Vagina (tissue), 2 donors: ENCODE data around the gene RFLNA.

Experiments
- POLR2A ChIP-seq, 2 donors: fragments of 450-650 bp; IDR thresholded peaks; one replicate each; pipeline ENCODE4 v1.6.1; 2017; ENCODE audit warnings: antibody characterized with exemption in 2 of 2, mild to moderate bottlenecking in 2 of 2, moderate library complexity in 2 of 2
- TF ChIP-seq, protein P1 (sequence below), 3 experiments: fragments of 450-650 bp in 2 of 3; fragments of 200-600 bp in 1 of 3; sonication (generic) in 1 of 3; IDR thresholded peaks; one replicate each; pipeline ENCODE4 v1.5.1; 2017 to 2019; ENCODE audit warnings: antibody characterized with exemption in 3 of 3, mild to moderate bottlenecking in 2 of 3, moderate library complexity in 2 of 3

DNA sequence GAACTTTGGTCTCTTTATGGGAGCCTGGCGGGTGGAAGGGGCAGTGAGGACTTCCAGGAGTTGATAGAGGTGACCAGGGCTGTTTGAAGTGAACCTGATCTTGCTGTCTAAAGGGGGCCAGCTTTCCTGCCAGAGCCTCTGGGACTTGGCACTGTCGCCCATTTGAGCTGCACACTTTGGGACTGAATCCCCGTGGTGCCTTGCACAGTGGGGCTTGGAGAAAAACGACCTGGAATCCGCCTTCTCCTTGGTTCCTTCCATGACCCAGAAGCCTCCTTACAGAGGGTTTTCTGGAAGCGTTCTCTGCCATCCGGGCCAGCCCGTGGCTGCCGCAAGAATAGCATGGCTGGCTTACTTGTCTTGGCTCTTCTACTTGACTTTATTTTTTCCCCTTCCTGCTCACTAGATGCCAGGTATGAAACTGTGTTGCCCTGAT lies 2.0 kb downstream of the RFLNA start:
- TF ChIP-seq, protein P1, sequence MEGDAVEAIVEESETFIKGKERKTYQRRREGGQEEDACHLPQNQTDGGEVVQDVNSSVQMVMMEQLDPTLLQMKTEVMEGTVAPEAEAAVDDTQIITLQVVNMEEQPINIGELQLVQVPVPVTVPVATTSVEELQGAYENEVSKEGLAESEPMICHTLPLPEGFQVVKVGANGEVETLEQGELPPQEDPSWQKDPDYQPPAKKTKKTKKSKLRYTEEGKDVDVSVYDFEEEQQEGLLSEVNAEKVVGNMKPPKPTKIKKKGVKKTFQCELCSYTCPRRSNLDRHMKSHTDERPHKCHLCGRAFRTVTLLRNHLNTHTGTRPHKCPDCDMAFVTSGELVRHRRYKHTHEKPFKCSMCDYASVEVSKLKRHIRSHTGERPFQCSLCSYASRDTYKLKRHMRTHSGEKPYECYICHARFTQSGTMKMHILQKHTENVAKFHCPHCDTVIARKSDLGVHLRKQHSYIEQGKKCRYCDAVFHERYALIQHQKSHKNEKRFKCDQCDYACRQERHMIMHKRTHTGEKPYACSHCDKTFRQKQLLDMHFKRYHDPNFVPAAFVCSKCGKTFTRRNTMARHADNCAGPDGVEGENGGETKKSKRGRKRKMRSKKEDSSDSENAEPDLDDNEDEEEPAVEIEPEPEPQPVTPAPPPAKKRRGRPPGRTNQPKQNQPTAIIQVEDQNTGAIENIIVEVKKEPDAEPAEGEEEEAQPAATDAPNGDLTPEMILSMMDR (IDR thresholded peaks at IDR 0.05), result no peak
- TF ChIP-seq POLR2A (IDR thresholded peaks at IDR 0.05), result no peak
